ENCODE results near the gene IMP3.

IMP3 gene

DNA sequence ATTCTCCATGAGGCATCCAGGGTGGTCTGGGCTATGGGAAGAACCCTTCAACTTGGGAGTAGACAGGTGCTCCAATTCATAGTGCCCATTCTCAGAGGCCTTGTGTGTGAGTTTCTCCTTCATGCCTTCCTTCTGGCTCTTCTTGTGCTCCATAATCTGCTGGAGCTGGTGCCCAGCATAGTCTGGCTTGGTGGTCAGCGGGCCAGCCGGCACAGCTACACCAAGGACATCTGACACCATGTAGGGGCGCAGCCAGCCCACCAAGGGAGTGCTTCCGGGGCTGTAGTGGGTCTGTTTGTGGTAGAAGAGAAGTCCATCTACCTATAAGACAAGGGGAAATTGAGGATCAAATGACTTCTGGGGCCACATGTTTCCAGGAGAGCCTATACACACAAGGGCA lies 41.7 kb downstream of the IMP3 start:
- Histone ChIP-seq H3K36me3 (ENCODE audit: insufficient read depth, low read length) (peaks cover 37% of the 10 kb centered on the region), H3K27me3 (ENCODE audit: control insufficient read depth in 1 of 2, insufficient read depth in 2 of 2, low read length in 2 of 2) (no peaks in the 10 kb centered on the region), H3K27ac (ENCODE audit: low read depth, low read length) (no peak overlapping the region), H3K9ac (ENCODE audit: low read length) (no peak overlapping the region), H3K4me3 (ENCODE audit: low read depth in 1 of 2, low read length in 2 of 2) (no peak overlapping the region), H3K4me1 (ENCODE audit: insufficient read depth, low read length) (no peaks in the 10 kb centered on the region), H3K9me3 (ENCODE audit: low read length) (no peaks in the 10 kb centered on the region)

DNA sequence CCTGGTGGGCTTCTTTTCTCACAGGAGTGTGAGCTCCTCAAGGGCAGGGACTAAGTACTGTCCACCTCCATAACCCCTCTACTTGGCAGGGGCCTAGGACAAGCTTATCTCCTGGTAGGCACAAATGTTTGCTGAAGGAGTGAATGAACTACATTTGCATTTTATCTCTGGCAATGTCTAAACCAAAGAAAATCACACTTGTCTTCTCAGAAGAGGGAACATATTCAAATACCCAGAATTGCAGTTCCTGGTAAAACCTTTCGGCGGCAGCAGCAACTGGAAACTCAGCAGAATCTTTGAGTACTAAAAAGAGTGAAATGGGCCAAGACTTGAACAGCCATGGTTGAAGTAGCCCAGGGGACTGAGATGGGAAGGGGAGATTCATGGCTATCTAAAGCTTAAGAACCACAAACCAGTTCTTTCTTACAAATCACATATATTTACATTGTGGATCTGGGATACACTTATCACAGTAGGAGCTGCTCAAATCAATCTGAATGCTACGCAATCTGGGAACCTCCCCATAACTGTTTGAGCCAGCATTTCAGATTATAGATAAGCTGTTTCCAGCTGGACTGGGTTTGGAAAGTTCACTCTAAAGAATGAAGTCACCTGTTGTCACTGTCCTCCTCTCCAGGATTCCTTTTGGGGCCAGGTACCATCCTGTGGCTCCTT lies 42.2 kb downstream of the IMP3 start:
- Histone ChIP-seq H3K9ac (ENCODE audit: low read length) (no peak overlapping the region), H3K36me3 (ENCODE audit: insufficient read depth, low read length) (peaks cover 37% of the 10 kb centered on the region)

DNA sequence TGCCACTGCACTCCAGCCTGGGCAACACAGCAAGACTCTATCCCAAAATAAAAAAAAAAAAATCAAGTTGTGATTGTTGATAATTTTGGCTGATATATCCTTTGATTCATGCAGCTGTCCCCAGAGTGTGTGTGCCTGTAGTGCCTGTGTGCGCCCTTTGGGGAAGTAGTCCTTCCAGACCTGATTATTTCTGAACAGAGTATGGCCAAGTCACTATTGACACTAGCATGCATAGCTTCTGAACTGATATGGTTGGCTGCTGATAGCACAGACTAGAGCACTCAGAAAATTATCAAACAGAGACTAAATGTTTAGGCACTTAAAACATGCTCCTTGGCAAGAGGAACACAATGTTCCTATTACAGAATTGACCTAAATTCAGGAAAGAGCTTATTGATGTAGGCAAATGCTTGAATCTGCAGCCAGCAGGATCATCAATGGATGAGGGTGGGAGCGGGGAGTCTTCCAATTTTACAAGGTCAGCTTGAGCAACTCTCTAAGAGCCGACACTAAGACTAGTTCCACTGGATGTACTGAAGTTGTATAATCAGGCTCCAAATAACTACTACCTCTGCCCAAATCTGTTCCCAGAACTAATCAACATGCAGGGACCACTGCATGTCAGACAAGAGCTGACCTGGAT lies 43.2 kb downstream of the IMP3 start:
- no peak overlapping the region for H3K9ac ChIP-seq (ENCODE audit: low read length)
- no peaks in the 10 kb centered on the region for H3K27me3 ChIP-seq (ENCODE audit: control insufficient read depth in 1 of 2, insufficient read depth in 2 of 2, low read length in 2 of 2)
- H3K9me3 ChIP-seq (ENCODE audit: low read length): no peaks in the 10 kb centered on the region
- H3K36me3 ChIP-seq (ENCODE audit: insufficient read depth, low read length): peaks cover 37% of the 10 kb centered on the region
- no peak overlapping the region for H3K4me3 ChIP-seq (ENCODE audit: low read depth in 1 of 2, low read length in 2 of 2)
- no peak overlapping the region for H3K27ac ChIP-seq (ENCODE audit: low read depth, low read length)
- H3K4me1 ChIP-seq (ENCODE audit: insufficient read depth, low read length): no peaks in the 10 kb centered on the region

More for the DNA sequence above, 42.2 kb downstream of the IMP3 start:
- Histone ChIP-seq H3K4me3 (ENCODE audit: low read depth in 1 of 2, low read length in 2 of 2) (no peak overlapping the region), H3K27me3 (ENCODE audit: control insufficient read depth in 1 of 2, insufficient read depth in 2 of 2, low read length in 2 of 2) (no peaks in the 10 kb centered on the region), H3K27ac (ENCODE audit: low read depth, low read length) (no peak overlapping the region), H3K4me1 (ENCODE audit: insufficient read depth, low read length) (no peaks in the 10 kb centered on the region), H3K9me3 (ENCODE audit: low read length) (no peaks in the 10 kb centered on the region)

DNA sequence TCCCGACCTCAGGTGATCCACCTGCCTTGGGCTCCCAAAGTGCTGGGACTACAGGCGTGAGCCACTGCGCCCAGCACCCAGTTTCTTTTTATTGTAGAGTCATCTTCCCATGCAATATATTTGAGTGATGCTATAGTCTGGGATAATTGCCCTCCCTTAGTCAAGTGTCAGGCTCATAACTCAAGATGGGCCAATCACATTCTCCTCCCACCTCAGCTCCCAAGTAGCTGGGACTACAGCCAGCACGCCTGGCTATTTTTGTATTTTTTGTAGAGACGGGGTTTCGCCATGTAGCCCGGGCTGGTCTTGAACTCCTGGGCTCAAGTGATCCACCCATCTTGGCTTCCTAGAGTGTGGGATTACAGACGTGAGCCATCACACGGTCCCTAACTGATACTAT lies 45.7 kb downstream of the IMP3 start:
- Histone ChIP-seq H3K27me3 (ENCODE audit: control insufficient read depth in 1 of 2, insufficient read depth in 2 of 2, low read length in 2 of 2) (no peaks in the 10 kb centered on the region), H3K4me1 (ENCODE audit: insufficient read depth, low read length) (no peaks in the 10 kb centered on the region), H3K36me3 (ENCODE audit: insufficient read depth, low read length) (peaks cover 22% of the 10 kb centered on the region), H3K9ac (ENCODE audit: low read length) (no peak overlapping the region), H3K4me3 (ENCODE audit: low read depth in 1 of 2, low read length in 2 of 2) (no peak overlapping the region), H3K27ac (ENCODE audit: low read depth, low read length) (no peak overlapping the region), H3K9me3 (ENCODE audit: low read length) (no peaks in the 10 kb centered on the region)

DNA sequence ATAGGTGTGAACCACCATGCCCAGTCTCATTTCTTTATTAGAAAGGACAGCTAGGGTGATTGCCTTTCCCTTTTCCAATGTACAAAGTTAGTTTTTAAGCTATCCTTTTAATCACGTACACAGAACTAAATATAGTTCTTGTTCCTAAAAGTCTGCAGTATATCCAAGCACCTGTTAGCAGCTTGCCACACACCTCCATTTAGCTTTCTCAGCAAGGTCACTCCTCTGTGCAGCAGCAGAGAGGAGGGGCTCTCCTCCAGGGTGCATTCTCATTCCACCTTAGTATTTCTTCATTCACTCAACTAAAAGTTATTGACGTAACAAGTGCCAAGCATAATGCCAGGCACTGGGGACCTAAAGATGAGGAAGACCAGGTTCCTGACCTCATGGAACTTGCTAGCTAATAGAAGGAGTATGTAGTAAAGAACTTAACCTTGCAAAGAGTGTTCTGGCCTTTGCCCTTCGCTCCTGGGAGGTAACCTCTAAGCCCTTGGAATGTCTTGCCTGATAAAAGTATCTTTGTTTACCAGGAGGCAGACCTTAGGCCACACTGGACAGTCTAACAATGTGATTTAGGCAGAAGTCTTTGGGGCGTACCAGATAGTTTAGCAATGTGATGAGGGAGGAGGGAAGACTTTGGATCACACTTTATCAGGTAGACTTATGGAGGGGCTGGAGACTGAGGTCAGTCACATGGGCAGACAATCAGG lies 48.2 kb downstream of the IMP3 start:
- Histone ChIP-seq H3K4me3 (ENCODE audit: low read depth in 1 of 2, low read length in 2 of 2) (no peak overlapping the region), H3K27ac (ENCODE audit: low read depth, low read length) (no peak overlapping the region), H3K27me3 (ENCODE audit: control insufficient read depth in 1 of 2, insufficient read depth in 2 of 2, low read length in 2 of 2) (no peaks in the 10 kb centered on the region), H3K36me3 (ENCODE audit: insufficient read depth, low read length) (peaks cover 3% of the 10 kb centered on the region), H3K9ac (ENCODE audit: low read length) (no peak overlapping the region), H3K4me1 (ENCODE audit: insufficient read depth, low read length) (no peaks in the 10 kb centered on the region), H3K9me3 (ENCODE audit: low read length) (no peaks in the 10 kb centered on the region)

DNA sequence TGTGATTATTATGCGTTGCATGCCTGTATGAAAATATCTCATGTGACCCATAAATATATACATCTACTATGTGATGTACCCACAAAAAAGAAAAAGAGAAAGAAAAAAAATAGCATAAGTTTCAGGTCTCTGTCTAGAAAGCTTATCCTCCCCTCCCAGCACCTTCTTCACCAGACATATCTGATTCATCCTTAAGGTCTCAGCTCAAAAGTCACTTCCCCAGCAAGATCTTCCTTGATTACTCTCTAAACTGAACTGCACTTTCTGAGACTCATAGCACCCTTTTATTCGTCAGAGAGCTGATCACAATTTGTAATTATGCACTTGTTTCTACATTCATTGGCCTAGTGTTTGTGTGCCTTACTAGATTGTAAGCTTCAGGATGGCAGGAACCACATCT lies 49.8 kb downstream of the IMP3 start:
- Histone ChIP-seq H3K4me1 (ENCODE audit: insufficient read depth, low read length) (no peaks in the 10 kb centered on the region), H3K4me3 (ENCODE audit: low read depth in 1 of 2, low read length in 2 of 2) (no peak overlapping the region), H3K9me3 (ENCODE audit: low read length) (no peaks in the 10 kb centered on the region), H3K27me3 (ENCODE audit: control insufficient read depth in 1 of 2, insufficient read depth in 2 of 2, low read length in 2 of 2) (no peaks in the 10 kb centered on the region), H3K27ac (ENCODE audit: low read depth, low read length) (no peak overlapping the region), H3K36me3 (ENCODE audit: insufficient read depth, low read length) (no peaks in the 10 kb centered on the region), H3K9ac (ENCODE audit: low read length) (no peak overlapping the region)

Data from muscle layer of colon (tissue), 2 donors.